A549 treated with CORT108297 at 1 μM for 4 hours (cell line): ENCODE results near the gene CD22. TPM values are rescaled to one million over a fixed set of nuclear protein-coding genes. Genes with fewer than 3 reads are reported as not detected.

Source experiments
- total RNA-seq: library from RNA; stranded (reverse); fragments of 200-300 nt; extraction: Qiagen RNA extraction; gene quantifications from 5 replicates; pipeline ENCODE4 v1.2.3, GENCODE V29; 2022

CD22 gene
- total RNA-seq = 0.92 to 1.4 TPM (median 0.99 TPM) in 5 replicates

GRCh38 chr19:35328851-35329285 is at the start of gene CD22:
Gene CD22, plus strand, starts transcription at chr19:35329187. Its CDS starts 2,854 bp downstream, at chr19:35332041.

DNA sequence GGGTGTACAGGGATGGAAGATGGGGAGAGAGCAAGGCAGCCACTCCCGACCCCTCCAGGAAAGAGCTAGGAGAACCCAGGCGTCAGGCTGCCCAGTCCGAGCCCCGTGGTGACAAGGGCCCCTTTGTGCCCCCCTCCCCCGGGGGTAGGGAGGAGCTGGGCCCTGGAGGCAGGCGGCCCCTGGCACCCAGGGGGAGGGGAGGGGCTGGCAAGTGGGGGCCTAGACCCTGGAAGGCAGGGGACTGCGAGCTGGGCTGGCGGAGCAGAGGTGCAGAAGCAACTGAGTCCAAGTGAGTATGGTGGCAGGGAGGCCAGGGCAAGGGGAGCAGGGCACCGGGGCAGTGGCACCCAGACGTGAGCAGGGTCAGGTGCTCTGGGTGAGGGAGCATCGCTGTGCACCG is 37.1 kb upstream of the CD22 start, which contains the start of gene MAG:
Gene MAG (plus strand): TSS at position 246 of the 400 bp plus-strand sequence. CDS start 3,248 bp downstream, outside the sequence.

DNA sequence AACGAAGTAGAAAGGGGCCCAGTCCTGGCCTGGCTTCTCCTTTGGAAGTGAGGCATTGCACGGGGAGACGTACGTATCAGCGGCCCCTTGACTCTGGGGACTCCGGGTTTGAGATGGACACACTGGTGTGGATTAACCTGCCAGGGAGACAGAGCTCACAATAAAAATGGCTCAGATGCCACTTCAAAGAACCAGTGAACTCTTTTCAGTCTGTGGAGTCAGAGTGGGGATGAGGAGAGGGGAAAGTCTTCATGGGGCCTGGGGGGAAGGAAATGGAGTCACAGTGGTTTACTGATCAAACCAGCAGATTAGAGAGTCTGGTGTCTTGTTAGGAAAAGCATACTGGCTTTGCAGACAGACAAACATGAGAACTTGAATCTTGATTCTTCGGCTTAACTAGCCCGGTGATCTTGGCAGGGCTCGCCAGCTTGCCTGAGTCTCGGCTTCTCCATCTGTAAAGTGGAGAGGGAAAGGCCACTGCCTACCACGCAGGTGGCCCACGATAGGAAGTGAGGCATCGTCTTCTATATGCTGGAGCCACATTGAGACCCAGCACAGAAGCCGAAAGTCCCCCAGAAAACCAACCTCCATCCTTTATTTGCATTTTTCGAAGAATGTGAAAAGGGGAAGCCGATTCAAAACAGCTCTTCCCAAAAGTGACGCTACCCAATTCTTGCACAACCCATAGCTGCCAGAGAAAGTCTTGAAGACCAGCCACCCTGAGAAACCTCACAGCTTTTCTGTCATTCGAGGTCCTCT is 18.4 kb downstream of the CD22 start, which contains the start of gene FFAR1:
Gene FFAR1 (plus strand): TSS at position 732 of the 759 bp plus-strand sequence. CDS start 3,650 bp downstream, outside the sequence.

GRCh38 chr19:35357867-35358573 is 29.0 kb downstream of the CD22 start, which contains the start of gene FFAR3:
Gene FFAR3, plus strand, starts transcription at chr19:35358460. Its CDS starts 431 bp downstream, at chr19:35358891.

GRCh38 chr19:35370722-35371121 is 41.7 kb downstream of the CD22 start, which contains the start of gene GPR42:
Gene GPR42, plus strand, starts transcription at chr19:35371068. Its CDS starts 292 bp downstream, at chr19:35371360.

Other genes with a start within 250 kb of the CD22 start
- 0.10 to 0.24 TPM (median 0.12 TPM) in 4 of 5 replicates, not detected in the other for gene FXYD3, start 213.4 kb upstream of the CD22 start, total RNA-seq
- gene LGI4, start 194.1 kb upstream of the CD22 start, total RNA-seq = 0.08 to 0.22 TPM (median 0.16 TPM) in 5 replicates
- 0.08 to 0.45 TPM (median 0.30 TPM) in 5 replicates for gene FXYD1, start 190.4 kb upstream of the CD22 start, total RNA-seq
- 0.12 to 0.42 TPM (median 0.23 TPM) in 4 of 5 replicates, not detected in the other for gene FXYD7, start 185.9 kb upstream of the CD22 start, total RNA-seq
- 199 to 233 TPM (median 227 TPM) in 5 replicates for gene FXYD5, start 174.5 kb upstream of the CD22 start, total RNA-seq
- gene FAM187B, start 100.4 kb upstream of the CD22 start, total RNA-seq = not detected in 5 replicates
- 7.1 to 11.5 TPM (median 10.2 TPM) in 5 replicates for gene LSR, start 80.2 kb upstream of the CD22 start, total RNA-seq
- gene USF2, start 60.2 kb upstream of the CD22 start, total RNA-seq = 112 to 163 TPM (median 159 TPM) in 5 replicates
- 0.24 TPM in 1 of 5 replicates, not detected in the others for gene HAMP, start 46.7 kb upstream of the CD22 start, total RNA-seq
- 0.12 TPM in 1 of 5 replicates, not detected in the others for gene MAG, start 37.0 kb upstream of the CD22 start, total RNA-seq
- 0.05 TPM in 1 of 5 replicates, not detected in the others for gene FFAR1, start 18.7 kb downstream of the CD22 start, total RNA-seq
- not detected in 5 replicates for gene FFAR3, start 29.3 kb downstream of the CD22 start, total RNA-seq
- not detected in 5 replicates for gene GPR42, start 41.9 kb downstream of the CD22 start, total RNA-seq
- gene FFAR2, start 119.1 kb downstream of the CD22 start, total RNA-seq = 0.03 TPM in 1 of 5 replicates, not detected in the others
- gene KRTDAP, start 161.3 kb downstream of the CD22 start, total RNA-seq = not detected in 5 replicates
- gene DMKN, start 184.5 kb downstream of the CD22 start, total RNA-seq = 34.1 to 42.4 TPM (median 35.8 TPM) in 5 replicates
- 2.5 to 3.1 TPM (median 3.0 TPM) in 5 replicates for gene SBSN, start 199.1 kb downstream of the CD22 start, total RNA-seq
- gene GAPDHS, start 204.3 kb downstream of the CD22 start, total RNA-seq = not detected in 5 replicates
- gene TMEM147, start 216.4 kb downstream of the CD22 start, total RNA-seq = 350 to 462 TPM (median 443 TPM) in 5 replicates
- not detected in 5 replicates for gene ATP4A, start 234.5 kb downstream of the CD22 start, total RNA-seq